ENCODE results near the gene DRGX.

Gene DRGX

DNA sequence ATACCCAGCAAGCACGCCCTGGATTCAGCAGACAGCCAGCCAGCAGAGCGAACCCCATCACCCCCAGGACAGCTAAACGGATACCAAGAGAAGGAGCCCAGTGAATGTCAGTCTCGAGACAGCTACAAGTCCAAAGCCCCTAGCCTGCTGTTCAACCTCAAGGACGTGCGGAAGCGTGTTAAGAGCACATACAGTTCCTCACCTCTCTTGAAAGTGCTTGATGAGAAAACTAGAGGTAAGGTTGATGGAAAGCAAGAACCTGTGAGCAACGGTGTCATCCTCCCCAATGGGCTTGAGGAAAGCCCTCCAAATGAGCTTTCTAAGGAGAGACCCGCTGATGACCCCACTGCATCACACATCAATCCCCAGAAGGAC is 72.0 kb downstream of the DRGX start:
- no peak overlapping the region for H3K4me3 ChIP-seq (ENCODE audit: low read depth, low read length)
- TF ChIP-seq, protein P1, sequence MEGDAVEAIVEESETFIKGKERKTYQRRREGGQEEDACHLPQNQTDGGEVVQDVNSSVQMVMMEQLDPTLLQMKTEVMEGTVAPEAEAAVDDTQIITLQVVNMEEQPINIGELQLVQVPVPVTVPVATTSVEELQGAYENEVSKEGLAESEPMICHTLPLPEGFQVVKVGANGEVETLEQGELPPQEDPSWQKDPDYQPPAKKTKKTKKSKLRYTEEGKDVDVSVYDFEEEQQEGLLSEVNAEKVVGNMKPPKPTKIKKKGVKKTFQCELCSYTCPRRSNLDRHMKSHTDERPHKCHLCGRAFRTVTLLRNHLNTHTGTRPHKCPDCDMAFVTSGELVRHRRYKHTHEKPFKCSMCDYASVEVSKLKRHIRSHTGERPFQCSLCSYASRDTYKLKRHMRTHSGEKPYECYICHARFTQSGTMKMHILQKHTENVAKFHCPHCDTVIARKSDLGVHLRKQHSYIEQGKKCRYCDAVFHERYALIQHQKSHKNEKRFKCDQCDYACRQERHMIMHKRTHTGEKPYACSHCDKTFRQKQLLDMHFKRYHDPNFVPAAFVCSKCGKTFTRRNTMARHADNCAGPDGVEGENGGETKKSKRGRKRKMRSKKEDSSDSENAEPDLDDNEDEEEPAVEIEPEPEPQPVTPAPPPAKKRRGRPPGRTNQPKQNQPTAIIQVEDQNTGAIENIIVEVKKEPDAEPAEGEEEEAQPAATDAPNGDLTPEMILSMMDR (IDR thresholded peaks at IDR 0.05; ENCODE audit: borderline replicate concordance, insufficient read depth, low read depth, low read length) = no peak

DNA sequence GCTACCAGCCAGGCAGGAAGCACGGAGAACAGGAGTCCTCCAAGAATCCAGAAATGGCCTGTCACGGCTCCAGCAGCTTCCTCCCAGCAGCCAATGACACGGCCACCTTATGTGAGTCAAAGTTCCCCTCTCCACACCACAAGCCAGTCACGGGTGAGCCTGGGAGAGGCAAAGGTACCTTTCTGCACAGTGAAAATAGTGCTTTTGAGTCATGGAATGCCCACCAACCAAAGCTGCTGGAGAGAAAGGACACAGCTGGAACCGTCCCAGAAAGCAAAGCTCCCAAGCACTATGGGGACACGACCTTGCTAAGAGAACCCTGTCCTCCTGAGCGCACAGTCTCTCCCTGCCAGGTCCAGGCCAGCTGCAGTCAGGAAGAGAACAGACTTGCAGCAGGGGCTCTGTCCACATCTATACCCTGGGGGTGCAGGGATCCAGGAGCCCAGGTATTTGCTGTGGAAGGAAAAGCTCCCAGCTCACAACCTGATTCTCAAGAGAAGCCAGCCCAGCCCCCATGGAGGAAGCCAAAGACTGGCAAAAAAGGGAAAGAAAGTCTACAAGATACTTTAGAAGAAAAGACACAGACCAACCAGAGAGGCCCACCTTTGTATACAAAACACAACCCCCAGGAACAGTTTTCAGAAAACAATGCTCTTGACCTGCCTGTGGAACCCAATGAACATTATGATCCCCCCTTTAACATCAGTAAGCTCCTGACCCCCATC is 72.6 kb downstream of the DRGX start:
- no peak overlapping the region for H3K4me3 ChIP-seq (ENCODE audit: low read depth, low read length)
- TF ChIP-seq, protein P1 (IDR thresholded peaks at IDR 0.05; ENCODE audit: borderline replicate concordance, insufficient read depth, low read depth, low read length) = no peak

DNA sequence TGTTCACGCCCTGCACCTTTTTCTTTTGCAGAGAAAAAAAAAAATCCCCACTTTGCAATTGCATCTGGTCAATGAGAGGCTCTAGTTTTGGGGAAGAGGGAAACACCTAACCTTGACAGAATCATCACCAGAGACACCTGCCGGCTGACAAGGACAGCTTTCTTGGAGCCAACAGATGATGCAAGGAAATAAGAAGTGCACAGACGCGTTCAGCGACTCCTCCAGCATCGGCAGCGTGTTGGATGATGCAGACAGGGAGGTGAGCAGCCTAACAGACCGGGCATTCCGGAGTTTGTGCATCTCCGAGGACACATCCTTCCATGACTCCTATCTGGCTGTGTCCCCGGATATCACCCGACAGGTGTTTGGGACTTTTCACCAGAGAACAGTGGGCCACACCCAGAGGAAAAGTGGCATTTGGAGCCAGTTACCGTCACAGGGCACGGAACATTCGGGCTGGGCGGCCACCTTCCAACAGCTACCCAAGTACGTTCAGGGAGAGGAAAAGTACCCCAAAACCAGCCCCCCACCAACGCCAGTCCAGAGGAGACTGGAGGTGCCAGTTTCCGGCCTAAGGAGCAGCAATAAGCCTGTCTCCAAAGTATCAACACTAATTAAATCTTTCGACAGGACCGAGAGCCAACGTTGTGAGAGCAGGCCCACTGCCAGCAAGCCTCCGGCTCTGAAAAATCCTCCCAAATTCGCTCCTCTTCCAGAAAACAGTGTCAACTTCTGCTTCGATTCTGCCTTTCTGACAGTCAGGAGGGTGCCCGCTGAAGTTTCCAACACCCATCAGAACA is 73.3 kb downstream of the DRGX start:
- no peak overlapping the region for H3K4me3 ChIP-seq (ENCODE audit: low read depth, low read length)

DNA sequence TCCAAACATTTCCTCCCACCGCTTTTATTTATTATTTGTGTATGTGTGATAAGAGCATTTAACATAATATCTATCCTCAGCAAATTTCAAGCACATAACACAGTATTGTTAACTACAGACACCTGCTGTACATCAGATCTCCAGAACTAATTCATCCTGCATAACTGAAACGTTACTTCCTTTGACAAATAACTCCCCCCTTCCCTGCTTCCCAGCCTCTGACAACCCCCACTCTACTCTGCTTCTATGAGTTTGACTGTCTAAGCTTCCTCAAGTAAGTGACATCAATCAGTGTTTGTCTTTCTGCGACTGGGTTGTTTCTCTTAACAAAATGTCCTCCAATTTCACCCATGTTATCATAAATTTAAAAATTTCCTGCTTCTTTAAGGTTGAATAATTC is 74.9 kb downstream of the DRGX start:
- no peak overlapping the region for H3K4me3 ChIP-seq (ENCODE audit: low read depth, low read length)
- TF ChIP-seq, protein P1 (IDR thresholded peaks at IDR 0.05; ENCODE audit: borderline replicate concordance, insufficient read depth, low read depth, low read length) = no peak

More for the DNA sequence above, 73.3 kb downstream of the DRGX start:
- TF ChIP-seq, protein P1 (IDR thresholded peaks at IDR 0.05; ENCODE audit: borderline replicate concordance, insufficient read depth, low read depth, low read length) = no peak

- TF ChIP-seq, protein P1 (IDR thresholded peaks at IDR 0.05; ENCODE audit: borderline replicate concordance, insufficient read depth, low read depth, low read length) = no peak
- no peak overlapping the region for H3K4me3 ChIP-seq (ENCODE audit: low read depth, low read length)
These were observed 75.7 kb downstream of the DRGX start for GRCh38 chr10:49320191-49320590.

GRCh38 chr10:49319206-49319605 is 76.7 kb downstream of the DRGX start:
- TF ChIP-seq, protein P1 (IDR thresholded peaks at IDR 0.05; ENCODE audit: borderline replicate concordance, insufficient read depth, low read depth, low read length) = no peak
- no peak overlapping the region for H3K4me3 ChIP-seq (ENCODE audit: low read depth, low read length)

DNA sequence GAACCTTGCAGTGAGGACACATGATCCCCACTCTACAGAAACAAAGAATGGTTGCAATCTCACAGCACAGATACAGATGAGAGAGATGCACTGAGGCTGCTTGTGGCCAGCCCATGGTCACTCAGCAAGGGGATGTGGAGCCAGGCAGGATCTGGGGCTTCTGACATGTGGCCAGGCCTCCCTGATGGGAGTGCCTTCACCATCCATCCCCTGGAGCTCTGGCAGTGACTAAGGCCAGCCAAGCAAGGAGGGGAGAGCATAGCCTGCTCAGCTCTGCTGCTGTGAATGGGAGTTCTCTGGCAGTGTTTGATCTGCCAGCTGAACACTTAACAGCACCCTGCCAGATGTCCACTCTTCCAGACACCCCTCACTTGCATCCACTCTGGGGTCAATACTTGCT is 77.1 kb downstream of the DRGX start:
- TF ChIP-seq, protein P1 (IDR thresholded peaks at IDR 0.05; ENCODE audit: borderline replicate concordance, insufficient read depth, low read depth, low read length) = no peak
- H3K4me3 ChIP-seq (ENCODE audit: low read depth, low read length) = no peak overlapping the region

Measured in GM12875 (cell line).